Tibial nerve (tissue), 4 donors: Measurements from ENCODE around the gene JPT2.
"Not testable (repeated sequence)": the region's sequence is repeated elsewhere in the genome, so short reads cannot be mapped to it uniquely, and the experiment has no call there.

Source experiments
- CTCF ChIP-seq, 5 experiments: fragments of 200-600 bp in 3 of 5; fragments of 450-650 bp in 2 of 5; sonication (generic) in 3 of 5; IDR thresholded peaks; one replicate each; pipeline ENCODE4 v1.5.1; 2016 to 2019; ENCODE audit warnings: antibody characterized with exemption in 5 of 5, mild to moderate bottlenecking in 3 of 5, moderate library complexity in 2 of 5
- EP300 ChIP-seq, 2 donors: sonication (generic); formaldehyde crosslinking; IDR thresholded peaks; one replicate each; pipeline ENCODE4 v1.6.1; 2017; ENCODE audit warnings: antibody characterized with exemption in 2 of 2, mild to moderate bottlenecking in 1 of 2
- POLR2A ChIP-seq, 2 donors: fragments of 450-650 bp; IDR thresholded peaks; one replicate each; pipeline ENCODE4 v1.6.1; 2017; ENCODE audit warnings: antibody characterized with exemption in 2 of 2, mild to moderate bottlenecking in 2 of 2, moderate library complexity in 2 of 2

DNA sequence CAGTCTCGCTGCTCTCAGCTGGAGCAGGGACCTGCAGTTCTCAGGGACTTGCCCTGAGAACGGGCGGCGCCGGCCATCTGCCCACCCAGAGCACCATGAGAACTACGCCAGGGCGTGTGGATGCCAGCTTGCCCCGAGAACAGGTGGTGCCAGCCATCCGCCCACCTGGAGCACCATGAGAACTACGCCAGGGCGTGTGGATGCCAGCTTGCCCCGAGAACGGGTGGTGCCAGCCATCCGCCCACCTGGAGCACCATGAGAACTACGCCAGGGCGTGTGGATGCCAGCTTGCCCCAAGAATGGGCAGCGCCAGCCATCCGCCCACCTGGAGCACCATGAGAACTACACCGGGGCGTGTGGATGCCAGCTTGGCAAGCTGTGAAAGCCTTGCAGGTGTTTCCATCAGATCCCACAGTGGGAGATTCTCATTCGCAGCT, 54.5 kb downstream of the JPT2 start:
- not testable (repeated sequence) for TF ChIP-seq CTCF, EP300, POLR2A (IDR thresholded peaks at IDR 0.05)
